ENCODE measurements around the gene SMURF2. TPM values are rescaled to one million over a fixed set of nuclear protein-coding genes. Genes with fewer than 3 reads are reported as not detected.
A peak's percentile ranks its signal among the peaks of the same experiment; 100 is the strongest.

SMURF2 gene
- total RNA-seq, 1 donor from 2014 or later = 42.3 TPM

GRCh38 chr17:64537488-64537887, 124.6 kb downstream of the SMURF2 start:
- H3K27ac Mint-ChIP-seq (ENCODE audit: unreplicated experiment) = peak overlapping the region; percentile 62
- peaks cover 46% of the 10 kb centered on the region for H3K36me3 Mint-ChIP-seq (ENCODE audit: unreplicated experiment)
- H3K4me3 Mint-ChIP-seq (ENCODE audit: unreplicated experiment) = no peak overlapping the region
- TF ChIP-seq CTCF (IDR thresholded peaks at IDR 0.05) = no peak
- no peak for DNase-seq (ENCODE audit: extremely low spot score, unreplicated experiment)
- H3K27me3 Mint-ChIP-seq (ENCODE audit: unreplicated experiment) = no peaks in the 10 kb centered on the region
- no peaks in the 10 kb centered on the region for H3K9me3 Mint-ChIP-seq (ENCODE audit: unreplicated experiment)
- peaks cover under 1% of the 10 kb centered on the region for H3K4me1 Mint-ChIP-seq (ENCODE audit: unreplicated experiment)

GRCh38 chr17:64536913-64537312, 125.2 kb downstream of the SMURF2 start:
- Mint-ChIP-seq H3K36me3 (ENCODE audit: unreplicated experiment) (peaks cover 50% of the 10 kb centered on the region), H3K9me3 (ENCODE audit: unreplicated experiment) (no peaks in the 10 kb centered on the region), H3K4me3 (ENCODE audit: unreplicated experiment) (no peak overlapping the region)

GRCh38 chr17:64535357-64535756, 126.8 kb downstream of the SMURF2 start:
- no peak overlapping the region for H3K4me3 Mint-ChIP-seq (ENCODE audit: unreplicated experiment)
- peak overlapping the region; percentile 58 for H3K27ac Mint-ChIP-seq (ENCODE audit: unreplicated experiment)
- H3K9me3 Mint-ChIP-seq (ENCODE audit: unreplicated experiment) = no peaks in the 10 kb centered on the region
- peaks cover 55% of the 10 kb centered on the region for H3K36me3 Mint-ChIP-seq (ENCODE audit: unreplicated experiment)
- no peaks in the 10 kb centered on the region for H3K27me3 Mint-ChIP-seq (ENCODE audit: unreplicated experiment)
- H3K4me1 Mint-ChIP-seq (ENCODE audit: unreplicated experiment) = no peaks in the 10 kb centered on the region
- DNase-seq (ENCODE audit: extremely low spot score, unreplicated experiment) = no peak
- no peak for TF ChIP-seq CTCF (IDR thresholded peaks at IDR 0.05)

More at GRCh38 chr17:64536913-64537312, 125.2 kb downstream of the SMURF2 start:
- Mint-ChIP-seq H3K27ac (ENCODE audit: unreplicated experiment) (no peak overlapping the region), H3K27me3 (ENCODE audit: unreplicated experiment) (no peaks in the 10 kb centered on the region), H3K4me1 (ENCODE audit: unreplicated experiment) (no peaks in the 10 kb centered on the region)
- DNase-seq (ENCODE audit: extremely low spot score, unreplicated experiment) = no peak
- TF ChIP-seq CTCF (IDR thresholded peaks at IDR 0.05) = no peak

- peak overlapping the region; percentile 51 for H3K27ac Mint-ChIP-seq (ENCODE audit: unreplicated experiment)
- no peaks in the 10 kb centered on the region for H3K9me3 Mint-ChIP-seq (ENCODE audit: unreplicated experiment)
- peaks cover 62% of the 10 kb centered on the region for H3K36me3 Mint-ChIP-seq (ENCODE audit: unreplicated experiment)
- H3K4me3 Mint-ChIP-seq (ENCODE audit: unreplicated experiment) = no peak overlapping the region
- no peak for DNase-seq (ENCODE audit: extremely low spot score, unreplicated experiment)
- no peaks in the 10 kb centered on the region for H3K27me3 Mint-ChIP-seq (ENCODE audit: unreplicated experiment)
- no peaks in the 10 kb centered on the region for H3K4me1 Mint-ChIP-seq (ENCODE audit: unreplicated experiment)
- no peak for TF ChIP-seq CTCF (IDR thresholded peaks at IDR 0.05)
Observed at GRCh38 chr17:64534187-64534586, 127.9 kb downstream of the SMURF2 start.

- Mint-ChIP-seq H3K36me3 (ENCODE audit: unreplicated experiment) (peaks cover 63% of the 10 kb centered on the region), H3K4me3 (ENCODE audit: unreplicated experiment) (no peak overlapping the region), H3K27ac (ENCODE audit: unreplicated experiment) (no peak overlapping the region)
Observed at GRCh38 chr17:64533784-64534183, 128.3 kb downstream of the SMURF2 start.

More at GRCh38 chr17:64533784-64534183, 128.3 kb downstream of the SMURF2 start:
- no peak for DNase-seq (ENCODE audit: extremely low spot score, unreplicated experiment)
- H3K9me3 Mint-ChIP-seq (ENCODE audit: unreplicated experiment) = no peaks in the 10 kb centered on the region
- no peak for TF ChIP-seq CTCF (IDR thresholded peaks at IDR 0.05)
- no peaks in the 10 kb centered on the region for H3K27me3 Mint-ChIP-seq (ENCODE audit: unreplicated experiment)
- no peaks in the 10 kb centered on the region for H3K4me1 Mint-ChIP-seq (ENCODE audit: unreplicated experiment)

All from osteocyte (in vitro differentiated cells).